SK-N-SH treated with all-trans-retinoic acid at 6 μM for 48 hours (cell line): ENCODE measurements around the gene HPCAL1.
A peak's percentile ranks its signal among the peaks of the same experiment; 100 is the strongest.

Experiments used
- ATAC-seq: fragments of 200-7000 bp; cut with Tn5 transposase; 3 replicates; pipeline ENCODE4 v1.9.1; 2020; ENCODE audit warnings: mild to moderate bottlenecking, moderate library complexity
- ARNTL ChIP-seq: fragments of 450-650 bp; formaldehyde crosslinking; IDR thresholded peaks from 2 replicates; pipeline ENCODE4 v1.5.0; 2020; ENCODE audit warnings: low read depth, mild to moderate bottlenecking, moderate library complexity, borderline replicate concordance
- BACH2 ChIP-seq: fragments of 250-450 bp; sonication (Bioruptor Pico); IDR thresholded peaks from 2 replicates; pipeline ENCODE4 v1.9.0; 2021; ENCODE audit warnings: mild to moderate bottlenecking, borderline replicate concordance
- CSDC2 ChIP-seq: fragments of 250-450 bp; sonication (Bioruptor Pico); IDR thresholded peaks from 2 replicates; pipeline ENCODE4 v1.5.0; 2020; ENCODE audit warnings: mild to moderate bottlenecking, moderate library complexity
- ESRRG ChIP-seq: fragments of 250-450 bp; sonication (Bioruptor Pico); IDR thresholded peaks from 2 replicates; pipeline ENCODE4 v1.6.1; 2021; ENCODE audit warnings: mild to moderate bottlenecking
- ISL1 ChIP-seq: fragments of 250-450 bp; sonication (Bioruptor Pico); IDR thresholded peaks from 2 replicates; pipeline ENCODE4 v2.1.2; 2022; ENCODE audit warnings: mild to moderate bottlenecking, moderate library complexity
- OSR1 ChIP-seq: fragments of 250-450 bp; sonication (Bioruptor Pico); IDR thresholded peaks from 2 replicates; pipeline ENCODE4 v1.8.0; 2022; ENCODE audit warnings: moderate library complexity, mild to moderate bottlenecking, inconsistent platforms
- PPARA ChIP-seq: fragments of 250-450 bp; sonication (Bioruptor Pico); IDR thresholded peaks from 2 replicates; pipeline ENCODE4 v1.5.0; 2020; ENCODE audit warnings: mild to moderate bottlenecking, borderline replicate concordance
- RARB ChIP-seq: fragments of 250-450 bp; sonication (Bioruptor Pico); IDR thresholded peaks from 2 replicates; pipeline ENCODE4 v1.8.0; 2021; ENCODE audit warnings: mild to moderate bottlenecking, moderate library complexity
- SNAI2 ChIP-seq: fragments of 250-450 bp; sonication (Bioruptor Pico); IDR thresholded peaks from 2 replicates; pipeline ENCODE4 v1.5.0; 2020; ENCODE audit warnings: mild to moderate bottlenecking, moderate library complexity
- TOX ChIP-seq: fragments of 250-450 bp; sonication (Bioruptor Pico); IDR thresholded peaks from 2 replicates; pipeline ENCODE4 v1.8.0; 2021; ENCODE audit warnings: mild to moderate bottlenecking, moderate library complexity, borderline replicate concordance
- ZC3H10 ChIP-seq: fragments of 250-450 bp; sonication (Bioruptor Pico); IDR thresholded peaks from 2 replicates; pipeline ENCODE4 v1.5.1; 2021; ENCODE audit warnings: mild to moderate bottlenecking, moderate library complexity
- ZFP3 ChIP-seq: fragments of 250-450 bp; sonication (Bioruptor Pico); IDR thresholded peaks from 2 replicates; pipeline ENCODE4 v1.5.0; 2020; ENCODE audit warnings: mild to moderate bottlenecking, moderate library complexity
- ZFP30 ChIP-seq: fragments of 450-650 bp; formaldehyde crosslinking; IDR thresholded peaks from 2 replicates; pipeline ENCODE4 v1.5.0; 2022; ENCODE audit warnings: mild to moderate bottlenecking, moderate library complexity
- ZNF565 ChIP-seq: fragments of 450-650 bp; formaldehyde crosslinking; conservative IDR thresholded peaks from 2 replicates; pipeline ENCODE4 v1.5.0; 2020; ENCODE audit warnings: low read depth, mild to moderate bottlenecking, moderate library complexity
- ZNF70 ChIP-seq: fragments of 450-650 bp; formaldehyde crosslinking; IDR thresholded peaks from 2 replicates; pipeline ENCODE4 v1.5.0; 2020; ENCODE audit warnings: mild to moderate bottlenecking, moderate library complexity
- ZNF8 ChIP-seq: fragments of 450-650 bp; formaldehyde crosslinking; IDR thresholded peaks from 2 replicates; pipeline ENCODE4 v1.5.0; 2020; ENCODE audit warnings: mild to moderate bottlenecking, moderate library complexity
- TF ChIP-seq, protein P1 (sequence below): fragments of 250-450 bp; sonication (Bioruptor Pico); IDR thresholded peaks from 2 replicates; pipeline ENCODE4 v1.5.1; 2020; ENCODE audit warnings: low read depth, mild to moderate bottlenecking, moderate library complexity
- TF ChIP-seq, protein P2 (sequence below): fragments of 250-450 bp; sonication (Bioruptor Pico); IDR thresholded peaks from 2 replicates; pipeline ENCODE4 v1.5.1; 2021; ENCODE audit warnings: mild to moderate bottlenecking, moderate library complexity
- TF ChIP-seq, protein P3 (sequence below): fragments of 250-450 bp; sonication (Bioruptor Pico); IDR thresholded peaks from 2 replicates; pipeline ENCODE4 v1.8.0; 2020; ENCODE audit warnings: mild to moderate bottlenecking, moderate library complexity, borderline replicate concordance
- TF ChIP-seq, protein P4 (sequence below): fragments of 250-450 bp; sonication (Bioruptor Pico); IDR thresholded peaks from 2 replicates; pipeline ENCODE4 v1.5.0; 2020; ENCODE audit warnings: mild to moderate bottlenecking, moderate library complexity
- TF ChIP-seq, protein P5 (sequence below): fragments of 250-450 bp; sonication (Bioruptor Pico); IDR thresholded peaks from 2 replicates; pipeline ENCODE4 v1.8.0; 2021; ENCODE audit warnings: low read depth, mild to moderate bottlenecking, moderate library complexity, borderline replicate concordance

Gene HPCAL1

DNA sequence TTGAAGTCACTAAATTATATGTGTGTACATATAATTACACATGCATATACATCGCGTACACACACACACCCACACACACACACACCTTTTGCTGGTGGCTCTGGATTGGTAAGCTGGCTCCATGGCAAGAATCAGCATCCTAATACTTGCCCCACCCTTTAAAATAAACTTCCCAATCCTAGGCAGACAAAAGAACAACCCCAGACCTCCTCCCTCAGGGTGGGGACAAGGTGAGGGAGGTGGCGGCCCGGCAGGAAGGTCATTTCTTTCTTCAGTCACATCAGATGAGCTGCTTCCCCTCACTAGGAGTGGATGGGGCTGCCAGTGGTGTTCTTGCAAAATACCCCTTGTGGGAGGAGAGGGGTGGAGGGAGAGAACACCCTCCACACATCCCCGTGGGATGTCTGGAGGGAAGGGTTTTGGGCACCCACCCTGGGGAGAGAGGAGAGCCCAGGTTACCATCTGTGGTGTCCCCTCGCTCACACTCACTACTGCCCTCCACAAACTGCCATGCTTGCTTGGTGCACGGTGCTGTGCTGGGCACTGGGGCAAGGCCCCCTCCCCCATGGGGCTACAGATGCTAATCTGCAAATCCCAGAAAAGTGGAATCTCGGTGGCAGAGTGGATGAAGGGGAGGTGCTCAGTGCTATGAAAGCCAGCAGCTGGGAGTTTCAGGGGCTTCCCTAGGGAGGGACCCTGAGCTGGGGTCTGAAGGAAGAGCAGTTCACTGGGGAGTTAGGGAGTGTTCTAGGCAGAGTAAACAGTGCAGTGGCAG, 81.4 kb downstream of the HPCAL1 start:
- no peak for ATAC-seq
- TF ChIP-seq PPARA (CRISPR knock-in tag), result no peak
- no peak for TF ChIP-seq ZNF565 (CRISPR knock-in tag)
- TF ChIP-seq, protein P1, sequence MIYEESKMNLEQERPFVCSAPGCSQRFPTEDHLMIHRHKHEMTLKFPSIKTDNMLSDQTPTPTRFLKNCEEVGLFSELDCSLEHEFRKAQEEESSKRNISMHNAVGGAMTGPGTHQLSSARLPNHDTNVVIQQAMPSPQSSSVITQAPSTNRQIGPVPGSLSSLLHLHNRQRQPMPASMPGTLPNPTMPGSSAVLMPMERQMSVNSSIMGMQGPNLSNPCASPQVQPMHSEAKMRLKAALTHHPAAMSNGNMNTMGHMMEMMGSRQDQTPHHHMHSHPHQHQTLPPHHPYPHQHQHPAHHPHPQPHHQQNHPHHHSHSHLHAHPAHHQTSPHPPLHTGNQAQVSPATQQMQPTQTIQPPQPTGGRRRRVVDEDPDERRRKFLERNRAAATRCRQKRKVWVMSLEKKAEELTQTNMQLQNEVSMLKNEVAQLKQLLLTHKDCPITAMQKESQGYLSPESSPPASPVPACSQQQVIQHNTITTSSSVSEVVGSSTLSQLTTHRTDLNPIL (CRISPR knock-in tag), result no peak
- TF ChIP-seq ZNF8 (CRISPR knock-in tag), result no peak
- TF ChIP-seq ZC3H10 (CRISPR knock-in tag), result no peak
- TF ChIP-seq ZFP3, result no peak
- TF ChIP-seq ZFP30 (CRISPR knock-in tag), result no peak
- no peak for TF ChIP-seq CSDC2
- TF ChIP-seq, protein P2, sequence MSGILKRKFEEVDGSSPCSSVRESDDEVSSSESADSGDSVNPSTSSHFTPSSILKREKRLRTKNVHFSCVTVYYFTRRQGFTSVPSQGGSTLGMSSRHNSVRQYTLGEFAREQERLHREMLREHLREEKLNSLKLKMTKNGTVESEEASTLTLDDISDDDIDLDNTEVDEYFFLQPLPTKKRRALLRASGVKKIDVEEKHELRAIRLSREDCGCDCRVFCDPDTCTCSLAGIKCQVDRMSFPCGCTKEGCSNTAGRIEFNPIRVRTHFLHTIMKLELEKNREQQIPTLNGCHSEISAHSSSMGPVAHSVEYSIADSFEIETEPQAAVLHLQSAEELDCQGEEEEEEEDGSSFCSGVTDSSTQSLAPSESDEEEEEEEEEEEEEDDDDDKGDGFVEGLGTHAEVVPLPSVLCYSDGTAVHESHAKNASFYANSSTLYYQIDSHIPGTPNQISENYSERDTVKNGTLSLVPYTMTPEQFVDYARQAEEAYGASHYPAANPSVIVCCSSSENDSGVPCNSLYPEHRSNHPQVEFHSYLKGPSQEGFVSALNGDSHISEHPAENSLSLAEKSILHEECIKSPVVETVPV (CRISPR knock-in tag), result no peak
- no peak for TF ChIP-seq ESRRG
- TF ChIP-seq, protein P3, sequence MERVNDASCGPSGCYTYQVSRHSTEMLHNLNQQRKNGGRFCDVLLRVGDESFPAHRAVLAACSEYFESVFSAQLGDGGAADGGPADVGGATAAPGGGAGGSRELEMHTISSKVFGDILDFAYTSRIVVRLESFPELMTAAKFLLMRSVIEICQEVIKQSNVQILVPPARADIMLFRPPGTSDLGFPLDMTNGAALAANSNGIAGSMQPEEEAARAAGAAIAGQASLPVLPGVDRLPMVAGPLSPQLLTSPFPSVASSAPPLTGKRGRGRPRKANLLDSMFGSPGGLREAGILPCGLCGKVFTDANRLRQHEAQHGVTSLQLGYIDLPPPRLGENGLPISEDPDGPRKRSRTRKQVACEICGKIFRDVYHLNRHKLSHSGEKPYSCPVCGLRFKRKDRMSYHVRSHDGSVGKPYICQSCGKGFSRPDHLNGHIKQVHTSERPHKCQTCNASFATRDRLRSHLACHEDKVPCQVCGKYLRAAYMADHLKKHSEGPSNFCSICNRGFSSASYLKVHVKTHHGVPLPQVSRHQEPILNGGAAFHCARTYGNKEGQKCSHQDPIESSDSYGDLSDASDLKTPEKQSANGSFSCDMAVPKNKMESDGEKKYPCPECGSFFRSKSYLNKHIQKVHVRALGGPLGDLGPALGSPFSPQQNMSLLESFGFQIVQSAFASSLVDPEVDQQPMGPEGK (CRISPR knock-in tag), result no peak
- no peak for TF ChIP-seq RARB (CRISPR knock-in tag)
- TF ChIP-seq ISL1 (CRISPR knock-in tag), result no peak
- TF ChIP-seq, protein P4, sequence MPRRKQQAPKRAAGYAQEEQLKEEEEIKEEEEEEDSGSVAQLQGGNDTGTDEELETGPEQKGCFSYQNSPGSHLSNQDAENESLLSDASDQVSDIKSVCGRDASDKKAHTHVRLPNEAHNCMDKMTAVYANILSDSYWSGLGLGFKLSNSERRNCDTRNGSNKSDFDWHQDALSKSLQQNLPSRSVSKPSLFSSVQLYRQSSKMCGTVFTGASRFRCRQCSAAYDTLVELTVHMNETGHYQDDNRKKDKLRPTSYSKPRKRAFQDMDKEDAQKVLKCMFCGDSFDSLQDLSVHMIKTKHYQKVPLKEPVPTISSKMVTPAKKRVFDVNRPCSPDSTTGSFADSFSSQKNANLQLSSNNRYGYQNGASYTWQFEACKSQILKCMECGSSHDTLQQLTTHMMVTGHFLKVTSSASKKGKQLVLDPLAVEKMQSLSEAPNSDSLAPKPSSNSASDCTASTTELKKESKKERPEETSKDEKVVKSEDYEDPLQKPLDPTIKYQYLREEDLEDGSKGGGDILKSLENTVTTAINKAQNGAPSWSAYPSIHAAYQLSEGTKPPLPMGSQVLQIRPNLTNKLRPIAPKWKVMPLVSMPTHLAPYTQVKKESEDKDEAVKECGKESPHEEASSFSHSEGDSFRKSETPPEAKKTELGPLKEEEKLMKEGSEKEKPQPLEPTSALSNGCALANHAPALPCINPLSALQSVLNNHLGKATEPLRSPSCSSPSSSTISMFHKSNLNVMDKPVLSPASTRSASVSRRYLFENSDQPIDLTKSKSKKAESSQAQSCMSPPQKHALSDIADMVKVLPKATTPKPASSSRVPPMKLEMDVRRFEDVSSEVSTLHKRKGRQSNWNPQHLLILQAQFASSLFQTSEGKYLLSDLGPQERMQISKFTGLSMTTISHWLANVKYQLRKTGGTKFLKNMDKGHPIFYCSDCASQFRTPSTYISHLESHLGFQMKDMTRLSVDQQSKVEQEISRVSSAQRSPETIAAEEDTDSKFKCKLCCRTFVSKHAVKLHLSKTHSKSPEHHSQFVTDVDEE (CRISPR knock-in tag), result no peak
- no peak for TF ChIP-seq OSR1
- no peak for TF ChIP-seq ZNF70 (CRISPR knock-in tag)
- no peak for TF ChIP-seq SNAI2
- no peak for TF ChIP-seq TOX
- TF ChIP-seq, all 23 proteins: peak for 0

DNA sequence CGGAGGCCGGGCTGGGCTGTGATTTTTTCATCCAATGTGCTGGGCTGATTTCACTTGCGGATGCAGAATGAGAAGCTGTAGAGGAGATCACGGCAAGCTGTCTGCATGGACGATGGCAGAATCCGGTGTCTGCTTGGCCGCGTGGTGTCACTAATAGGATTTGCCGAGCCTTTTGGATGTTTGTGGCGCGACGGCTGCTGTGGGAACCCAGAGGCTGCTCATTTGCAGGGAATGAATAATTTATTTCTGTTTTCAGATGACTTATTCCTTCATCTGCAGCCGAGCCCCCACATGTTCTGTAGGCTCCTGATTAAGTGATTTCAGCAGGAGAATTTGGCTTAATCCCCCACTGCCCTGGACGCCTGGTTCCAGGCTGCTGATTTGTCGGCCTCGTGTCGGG, 82.8 kb downstream of the HPCAL1 start:
- no peak for ATAC-seq

DNA sequence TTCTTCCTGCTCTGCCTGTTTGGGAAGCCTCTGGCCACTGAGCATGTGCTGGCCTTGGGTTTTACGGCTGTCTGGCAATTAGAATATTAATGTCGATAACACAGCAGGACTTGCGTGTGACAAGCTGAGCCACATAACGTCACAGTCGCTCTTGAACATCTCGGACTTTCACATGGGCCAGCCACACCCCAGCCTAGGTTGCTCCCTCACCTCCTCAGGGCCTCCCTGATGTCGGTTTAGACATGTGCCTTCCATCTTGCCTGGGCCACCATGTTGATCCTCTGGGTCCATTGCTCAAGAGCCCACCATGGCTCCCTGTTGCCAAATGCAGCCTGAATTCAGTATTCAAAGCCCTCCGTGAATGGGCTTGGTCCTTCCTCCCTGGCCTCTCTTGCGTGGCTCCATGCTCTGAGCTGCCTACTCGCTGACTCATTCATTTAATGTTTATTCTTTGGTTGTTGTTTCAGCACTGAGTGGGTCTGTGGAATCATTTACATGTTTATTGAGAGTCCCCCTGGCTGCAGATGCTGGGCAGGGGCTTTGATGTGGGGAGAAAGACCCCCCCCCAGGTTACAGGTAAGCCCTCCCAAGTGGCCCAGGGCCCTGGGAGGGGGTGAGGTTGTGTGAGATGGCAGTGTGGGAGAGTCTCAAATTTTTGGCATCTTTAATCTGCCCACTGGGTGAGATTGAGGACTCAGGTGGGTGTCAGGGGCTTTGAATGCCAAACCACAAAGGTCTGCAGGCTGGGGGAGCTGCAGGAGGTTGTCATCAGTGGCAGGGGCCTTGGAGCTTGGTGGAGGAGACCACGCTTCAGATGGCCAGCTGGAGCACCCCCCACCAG, 83.4 kb downstream of the HPCAL1 start:
- ATAC-seq, result peak; percentile 29; the same call in 2 of the 3 replicates
- TF ChIP-seq BACH2 (CRISPR knock-in tag) (no peak), TOX (no peak), ESRRG (no peak), ZNF70 (CRISPR knock-in tag) (no peak), RARB (CRISPR knock-in tag) (no peak), PPARA (CRISPR knock-in tag) (no peak), ISL1 (CRISPR knock-in tag) (no peak), ZFP3 (no peak), ZFP30 (CRISPR knock-in tag) (no peak)
- TF ChIP-seq, all 23 proteins: peak for 0

More for the DNA sequence above, 82.8 kb downstream of the HPCAL1 start:
- TF ChIP-seq RARB (CRISPR knock-in tag) (no peak), OSR1 (no peak)

DNA sequence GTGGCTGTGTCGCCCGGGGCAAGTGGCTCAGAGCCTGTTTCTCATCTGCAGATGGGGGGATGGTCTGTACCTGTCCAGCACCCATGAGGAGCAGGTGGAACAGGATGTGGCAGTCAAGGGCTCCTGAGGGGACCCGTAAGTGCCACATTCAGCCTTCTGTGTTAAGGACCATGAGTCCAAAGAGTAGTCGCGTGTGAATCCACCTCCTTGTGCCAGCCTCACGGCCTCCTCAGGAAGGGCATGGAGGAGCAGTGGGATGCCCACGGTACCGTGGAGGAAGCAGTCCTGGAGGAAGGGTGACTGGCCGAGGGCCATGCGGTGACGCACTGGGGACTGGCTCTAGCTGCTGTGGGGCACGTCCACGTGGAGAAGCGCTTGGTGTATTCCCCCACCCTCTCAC, 84.3 kb downstream of the HPCAL1 start:
- TF ChIP-seq ESRRG, result no peak
- TF ChIP-seq ZFP3, result no peak
- TF ChIP-seq ZNF70 (CRISPR knock-in tag), result no peak
- TF ChIP-seq OSR1, result no peak
- TF ChIP-seq, protein P5, sequence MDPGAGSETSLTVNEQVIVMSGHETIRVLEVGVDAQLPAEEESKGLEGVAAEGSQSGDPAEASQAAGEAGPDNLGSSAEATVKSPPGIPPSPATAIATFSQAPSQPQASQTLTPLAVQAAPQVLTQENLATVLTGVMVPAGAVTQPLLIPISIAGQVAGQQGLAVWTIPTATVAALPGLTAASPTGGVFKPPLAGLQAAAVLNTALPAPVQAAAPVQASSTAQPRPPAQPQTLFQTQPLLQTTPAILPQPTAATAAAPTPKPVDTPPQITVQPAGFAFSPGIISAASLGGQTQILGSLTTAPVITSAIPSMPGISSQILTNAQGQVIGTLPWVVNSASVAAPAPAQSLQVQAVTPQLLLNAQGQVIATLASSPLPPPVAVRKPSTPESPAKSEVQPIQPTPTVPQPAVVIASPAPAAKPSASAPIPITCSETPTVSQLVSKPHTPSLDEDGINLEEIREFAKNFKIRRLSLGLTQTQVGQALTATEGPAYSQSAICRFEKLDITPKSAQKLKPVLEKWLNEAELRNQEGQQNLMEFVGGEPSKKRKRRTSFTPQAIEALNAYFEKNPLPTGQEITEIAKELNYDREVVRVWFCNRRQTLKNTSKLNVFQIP (CRISPR knock-in tag), result no peak
- TF ChIP-seq, protein P1 (CRISPR knock-in tag), result no peak
- no peak for TF ChIP-seq ARNTL (CRISPR knock-in tag)
- no peak for TF ChIP-seq BACH2 (CRISPR knock-in tag)
- TF ChIP-seq SNAI2, result no peak
- ATAC-seq, result no peak
